Panc1 (cell line): ENCODE data around the gene DAZAP1. TPM values are rescaled to one million over a fixed set of nuclear protein-coding genes. Genes with fewer than 3 reads are reported as not detected.

Source experiments
- ATAC-seq: fragments of 200-7000 bp; cut with Tn5 transposase; 2 replicates; pipeline ENCODE4 v1.9.1; 2020; ENCODE audit warnings: mild to moderate bottlenecking, moderate library complexity
- BruUV-seq: library from RNA; stranded (reverse); fragments of 400-500 nt; replicated peaks from 2 replicates; lab custom pipeline; 2021; lab: Mats Ljungman, UMichigan
- CTCF ChIA-PET: fragments of 300-600 bp; sonication (Branson Sonifier 250); formaldehyde crosslinking; loops from one replicate; lab custom pipeline; 2022; ENCODE audit warnings: antibody characterized with exemption; lab: Charles Lee
- POLR2A ChIA-PET: fragments of 300-600 bp; sonication (Branson Sonifier 250); formaldehyde crosslinking; loops from one replicate; lab custom pipeline; 2022; ENCODE audit warnings: antibody characterized with exemption; lab: Charles Lee
- DNase-seq: peaks from one replicate; pipeline ENCODE4 v3.0.0-alpha.2; 2010; ENCODE audit warnings: low read depth, low spot score
- H3K27ac ChIP-seq: 2 replicates; pipeline ENCODE4 v1.5.1; 2011; ENCODE audit warnings: mild to moderate bottlenecking, low read length, inconsistent platforms
- H3K27me3 ChIP-seq: fragments of 200-500 bp; sonication (Bioruptor generic); 2 replicates; pipeline ENCODE4 v1.6.0; 2014; ENCODE audit warnings: low read length, inconsistent platforms; ENCODE audit not compliant: control insufficient read depth, insufficient read depth
- H3K36me3 ChIP-seq: fragments of 200-500 bp; sonication (Bioruptor generic); 2 replicates; pipeline ENCODE4 v1.5.1; 2014; ENCODE audit warnings: inconsistent platforms, mild to moderate bottlenecking, low read length, moderate library complexity; ENCODE audit not compliant: control insufficient read depth, insufficient read depth
- H3K4me1 ChIP-seq: 2 replicates; pipeline ENCODE4 v1.5.1; 2011; ENCODE audit warnings: inconsistent platforms, mild to moderate bottlenecking, low read length, moderate library complexity; ENCODE audit not compliant: control insufficient read depth, insufficient read depth
- H3K4me3 ChIP-seq, 2 experiments: 2 replicates each; pipeline ENCODE4 v1.5.1; 2011 to 2012; ENCODE audit warnings: low read depth in 2 of 2, low read length in 2 of 2, mild to moderate bottlenecking in 2 of 2, inconsistent platforms in 1 of 2, moderate library complexity in 1 of 2
- H3K9me3 ChIP-seq: fragments of 200-500 bp; sonication (Bioruptor generic); 2 replicates; pipeline ENCODE4 v1.5.1; 2014; ENCODE audit warnings: low read depth, mild to moderate bottlenecking, inconsistent platforms, low read length, moderate library complexity; ENCODE audit not compliant: control insufficient read depth, insufficient read depth
- CTCF ChIP-seq: fragments of 450-650 bp; IDR thresholded peaks from 2 replicates; pipeline ENCODE4 v1.5.1; 2017; ENCODE audit warnings: mild to moderate bottlenecking
- POLR2AphosphoS5 ChIP-seq: IDR thresholded peaks from 2 replicates; pipeline ENCODE4 v1.6.1; 2012; ENCODE audit warnings: mild to moderate bottlenecking, low read depth, low read length, moderate library complexity
- REST ChIP-seq, 2 experiments: IDR thresholded peaks; 2 replicates each; pipeline ENCODE4 v1.6.1; 2011 to 2012; ENCODE audit warnings: low read depth in 2 of 2, control low read depth in 1 of 2, low read length in 1 of 2, mild to moderate bottlenecking in 1 of 2, moderate library complexity in 1 of 2; ENCODE audit not compliant: insufficient read depth in 1 of 2
- SIN3A ChIP-seq: IDR thresholded peaks from 2 replicates; pipeline ENCODE4 v1.6.1; 2012; ENCODE audit warnings: low read depth, mild to moderate bottlenecking, low read length, moderate library complexity, borderline replicate concordance; ENCODE audit not compliant: insufficient read depth
- TCF7L2 ChIP-seq: IDR thresholded peaks from 2 replicates; pipeline ENCODE4 v1.6.1; 2011; ENCODE audit warnings: mild to moderate bottlenecking, low read depth, low read length, inconsistent platforms
- in situ Hi-C: cut with HindIII; loops from 2 replicates; pipeline ENCODE4 v1.10.0; 2016; ENCODE audit warnings: low sequenced_read_pairs, low pct_unique_long_range_greater_than_20kb
- intact Hi-C: fragments of 100-400 bp; cut with micrococcal nuclease; formaldehyde crosslinking; loops from one replicate; pipeline ENCODE4 v1.10.0; 2022; ENCODE audit not compliant: unreplicated experiment
- total RNA-seq: library from RNA; stranded (reverse); gene quantifications from one replicate; pipeline ENCODE4 v1.2.1, GENCODE V29; 2021; ENCODE audit not compliant: unreplicated experiment

The DAZAP1 gene
- total RNA-seq, 1 experiment from 2014 or later: 195 TPM

GRCh38 chr19:1364070-1364704 lies 43.2 kb upstream of the DAZAP1 start:
- no peak overlapping the region for H3K27ac ChIP-seq
- TF ChIP-seq REST (IDR thresholded peaks at IDR 0.05; ENCODE audit: insufficient read depth in 1 of 2, low read depth in 2 of 2, low read length in 1 of 2): no peak
- no peak for TF ChIP-seq SIN3A
- TF ChIP-seq TCF7L2: no peak
- no peak for TF ChIP-seq POLR2AphosphoS5
- TF ChIP-seq CTCF: no peak
- ATAC-seq: no peak
- no peak overlapping the region for H3K4me3 ChIP-seq
- BruUV-seq: no TSS peak
- in situ Hi-C loops (no loop called here), intact Hi-C loops (no loop called here)
- H3K36me3 ChIP-seq: no peaks in the 10 kb centered on the region; the same call in 1 of the 2 replicates
- DNase-seq: no peak
- no peaks in the 10 kb centered on the region for H3K9me3 ChIP-seq
- no peaks in the 10 kb centered on the region for H3K27me3 ChIP-seq
- ChIA-PET POLR2A (no interaction called here), CTCF (no interaction called here)
- H3K4me1 ChIP-seq: no peaks in the 10 kb centered on the region

GRCh38 chr19:1365319-1366269 lies 41.8 kb upstream of the DAZAP1 start:
- Histone ChIP-seq H3K4me3 (no peak overlapping the region), H3K27me3 (no peaks in the 10 kb centered on the region), H3K36me3 (no peaks in the 10 kb centered on the region), H3K4me1 (no peaks in the 10 kb centered on the region), H3K9me3 (no peaks in the 10 kb centered on the region), H3K27ac (no peak overlapping the region)
- TF ChIP-seq SIN3A: no peak
- TF ChIP-seq CTCF: no peak
- no peak for TF ChIP-seq POLR2AphosphoS5
- TF ChIP-seq TCF7L2: no peak
- no peak for TF ChIP-seq REST (IDR thresholded peaks at IDR 0.05; ENCODE audit: insufficient read depth in 1 of 2, low read depth in 2 of 2, low read length in 1 of 2)
- ChIA-PET CTCF (no interaction called here), POLR2A (interaction anchor here (0.5 kb wide), 1 partner anchor 18 kb away, joined by 8 read pairs; no protein-coding TSS in a partner anchor)
- no TSS peak for BruUV-seq
- in situ Hi-C loops (no loop called here), intact Hi-C loops (no loop called here)
- DNase-seq: no peak
- no peak for ATAC-seq
